Ascending aorta (tissue), 2 donors: ENCODE data around the gene TBXT. TPM values are rescaled to one million over a fixed set of nuclear protein-coding genes. Genes with fewer than 3 reads are reported as not detected.

ENCODE experiments used
- DNase-seq, 2 donors: peaks; one replicate each; pipeline ENCODE4 v3.0.0-alpha.2; 2019; ENCODE audit warnings: low spot score in 2 of 2
- H3K27ac ChIP-seq, 2 donors: fragments of 200-600 bp; sonication (generic); one replicate each; pipeline ENCODE4 v1.5.1; 2016 to 2017; ENCODE audit warnings: mild to moderate bottlenecking in 1 of 2
- H3K27me3 ChIP-seq: fragments of 200-600 bp; sonication (generic); one replicate; pipeline ENCODE4 v1.5.1; 2017
- H3K36me3 ChIP-seq, 2 donors: fragments of 200-600 bp; sonication (generic); one replicate each; pipeline ENCODE4 v1.5.1; 2016
- H3K4me1 ChIP-seq, 2 donors: fragments of 200-600 bp; sonication (generic); one replicate each; pipeline ENCODE4 v1.5.1; 2016 to 2017; ENCODE audit warnings: mild to moderate bottlenecking in 1 of 2
- H3K4me3 ChIP-seq, 2 donors: fragments of 200-600 bp; sonication (generic); one replicate each; pipeline ENCODE4 v1.5.1; 2016 to 2017; ENCODE audit warnings: mild to moderate bottlenecking in 1 of 2
- H3K9me3 ChIP-seq, 2 donors: fragments of 200-600 bp; sonication (generic); one replicate each; pipeline ENCODE4 v1.5.1; 2016
- CTCF ChIP-seq, 3 experiments: fragments of 200-600 bp in 2 of 3; fragments of 450-650 bp in 1 of 3; sonication (generic) in 2 of 3; IDR thresholded peaks; one replicate each; pipeline ENCODE4 v1.5.1; 2016 to 2019; ENCODE audit warnings: antibody characterized with exemption in 3 of 3, mild to moderate bottlenecking in 1 of 3, moderate library complexity in 1 of 3
- intact Hi-C: fragments of 100-400 bp; cut with DNase I; formaldehyde crosslinking; loops from one replicate; pipeline ENCODE4 v1.15.1; 2023
- total RNA-seq: library from RNA; depleted of rRNA; stranded (reverse); fragments of >200 nt; gene quantifications from one replicate; pipeline ENCODE4 v1.1.0, GENCODE V29; 2016

The TBXT gene
- total RNA-seq, 1 donor from 2014 or later: not detected

DNA sequence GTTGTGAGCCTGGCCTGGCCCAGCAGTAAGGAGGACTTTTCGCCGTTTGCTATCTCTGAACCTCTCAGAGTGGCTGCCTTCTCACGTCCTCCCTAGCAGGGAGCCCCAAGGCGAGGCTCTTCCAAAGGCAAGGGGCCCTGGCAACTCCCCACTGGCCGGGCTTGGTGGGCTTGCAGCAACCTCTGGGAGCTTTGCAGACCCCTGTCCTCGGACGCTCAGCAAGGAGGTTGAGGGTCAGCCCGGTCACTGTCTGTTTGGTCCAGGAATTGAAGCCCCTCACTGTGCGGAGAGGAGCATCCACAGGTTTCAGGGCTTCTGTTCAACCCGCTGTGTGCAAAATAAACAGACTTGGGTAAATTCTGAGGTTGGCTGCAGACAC, 28.2 kb upstream of the TBXT start:
- no peak overlapping the region for H3K27ac ChIP-seq
- H3K9me3 ChIP-seq: no peaks in the 10 kb centered on the region
- no peak for TF ChIP-seq CTCF (IDR thresholded peaks at IDR 0.05)
- no peak for DNase-seq
- H3K4me3 ChIP-seq: no peak overlapping the region
- intact Hi-C loops: no loop called here
- no peaks in the 10 kb centered on the region for H3K4me1 ChIP-seq
- H3K36me3 ChIP-seq: no peaks in the 10 kb centered on the region
- no peaks in the 10 kb centered on the region for H3K27me3 ChIP-seq

DNA sequence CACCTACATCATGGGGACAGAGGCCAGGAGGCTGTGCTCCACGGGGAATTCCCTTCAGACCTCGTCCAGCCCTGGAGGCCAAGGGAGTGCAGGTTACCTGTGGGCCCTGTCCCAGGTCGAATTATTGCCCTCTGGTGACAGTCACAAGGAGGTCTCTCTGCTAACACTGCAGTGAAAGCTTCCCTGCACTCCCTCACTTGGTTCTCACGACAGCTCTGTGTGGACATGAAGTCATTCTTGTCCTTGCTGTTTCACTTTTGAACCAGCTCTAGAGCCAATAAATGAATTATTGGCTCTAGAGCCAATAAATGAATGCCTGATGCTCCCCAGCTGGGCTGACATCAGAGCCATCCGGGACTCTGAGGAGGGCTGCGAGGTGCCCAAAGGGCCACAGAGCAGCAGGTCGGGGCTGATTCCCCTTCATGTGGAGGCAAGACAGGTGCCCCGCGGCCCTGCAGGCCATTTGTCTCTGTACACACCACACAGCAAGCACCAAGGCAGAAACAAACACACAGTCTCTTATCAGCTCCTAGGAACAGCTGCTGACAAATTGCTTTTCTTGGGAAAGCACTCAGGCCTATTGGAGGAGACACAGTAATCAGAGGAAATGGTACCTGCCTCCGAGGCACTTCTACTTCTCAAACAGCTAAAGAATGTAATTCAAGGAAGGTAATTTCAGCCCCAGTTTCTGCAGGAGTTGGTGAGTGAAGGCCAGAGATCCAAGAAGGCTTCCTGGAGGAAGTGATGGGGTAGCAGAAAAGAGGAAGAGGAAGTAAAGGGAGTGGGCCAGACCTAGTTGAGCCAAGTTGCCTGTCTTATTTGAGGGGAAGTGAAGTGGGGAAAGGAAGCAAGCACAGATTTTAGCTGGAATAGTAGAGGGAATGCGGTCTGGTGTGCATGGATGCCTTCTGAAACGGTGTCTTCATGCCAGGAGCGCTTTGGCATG, 27.5 kb upstream of the TBXT start:
- no peak overlapping the region for H3K27ac ChIP-seq
- intact Hi-C loops: no loop called here
- no peak for TF ChIP-seq CTCF (IDR thresholded peaks at IDR 0.05)

DNA sequence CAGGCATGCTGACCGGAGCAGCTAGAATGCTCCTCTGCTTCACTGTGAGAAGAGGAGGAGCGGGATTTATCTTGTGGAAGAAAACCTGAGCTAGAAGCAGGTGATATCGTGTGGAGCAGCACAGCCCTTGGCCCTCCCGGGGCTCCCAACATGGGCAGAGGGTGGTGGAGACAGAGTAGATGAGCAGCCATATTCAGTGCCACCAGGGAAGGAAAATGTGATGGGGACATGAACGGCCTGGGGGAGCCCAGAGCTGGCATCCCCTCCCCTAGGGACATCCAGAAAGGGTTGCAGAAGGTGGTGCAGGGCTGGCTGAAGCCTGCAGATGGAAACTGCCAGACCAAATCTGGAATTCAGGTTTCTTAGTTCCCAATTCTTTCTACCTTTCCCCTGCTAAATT, 24.9 kb upstream of the TBXT start:
- intact Hi-C loops: no loop called here
- no peak for DNase-seq
- no peak overlapping the region for H3K27ac ChIP-seq
- no peak overlapping the region for H3K4me3 ChIP-seq
- TF ChIP-seq CTCF (IDR thresholded peaks at IDR 0.05): no peak
- H3K27me3 ChIP-seq: no peaks in the 10 kb centered on the region
- no peaks in the 10 kb centered on the region for H3K9me3 ChIP-seq
- no peaks in the 10 kb centered on the region for H3K4me1 ChIP-seq
- H3K36me3 ChIP-seq: no peaks in the 10 kb centered on the region

More for the DNA sequence above, 27.5 kb upstream of the TBXT start:
- no peaks in the 10 kb centered on the region for H3K27me3 ChIP-seq
- no peaks in the 10 kb centered on the region for H3K36me3 ChIP-seq
- no peaks in the 10 kb centered on the region for H3K4me1 ChIP-seq
- no peak for DNase-seq
- no peak overlapping the region for H3K4me3 ChIP-seq
- H3K9me3 ChIP-seq: no peaks in the 10 kb centered on the region

GRCh38 chr6:166192136-166192535, 24.5 kb upstream of the TBXT start:
- TF ChIP-seq CTCF (IDR thresholded peaks at IDR 0.05): no peak
- H3K27me3 ChIP-seq: no peaks in the 10 kb centered on the region
- H3K4me1 ChIP-seq: no peaks in the 10 kb centered on the region
- H3K27ac ChIP-seq: no peak overlapping the region
- H3K9me3 ChIP-seq: no peaks in the 10 kb centered on the region
- no peak for DNase-seq
- H3K4me3 ChIP-seq: no peak overlapping the region
- no peaks in the 10 kb centered on the region for H3K36me3 ChIP-seq
- intact Hi-C loops: no loop called here

DNA sequence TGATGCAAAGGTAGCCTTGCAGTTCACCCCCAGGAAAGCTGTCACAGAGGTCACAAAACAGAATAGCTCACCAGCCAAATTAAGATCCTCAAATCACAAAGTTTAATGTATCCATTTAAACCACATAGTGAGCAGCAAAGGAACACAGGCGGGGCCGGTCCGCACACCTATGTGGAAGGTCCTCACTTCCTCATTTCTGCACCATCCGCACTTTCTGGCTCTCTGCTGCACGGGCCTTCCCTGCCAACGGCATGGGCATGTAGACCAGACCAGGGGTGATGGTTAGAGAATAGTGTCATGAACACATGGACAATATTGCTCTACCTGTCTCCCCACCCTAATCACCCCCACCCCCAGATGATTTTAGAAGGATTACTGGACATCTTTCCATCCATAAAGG, 12.1 kb upstream of the TBXT start:
- TF ChIP-seq CTCF (IDR thresholded peaks at IDR 0.05): no peak
- no peaks in the 10 kb centered on the region for H3K27me3 ChIP-seq
- no peaks in the 10 kb centered on the region for H3K9me3 ChIP-seq
- no peaks in the 10 kb centered on the region for H3K36me3 ChIP-seq
- H3K27ac ChIP-seq: no peak overlapping the region
- intact Hi-C loops: no loop called here
- H3K4me1 ChIP-seq: no peaks in the 10 kb centered on the region
- no peak for DNase-seq
- H3K4me3 ChIP-seq: no peak overlapping the region
